ENCODE data around the gene CC2D2B. TPM values are rescaled to one million over a fixed set of nuclear protein-coding genes. Genes with fewer than 3 reads are reported as not detected.

Gene CC2D2B
- total RNA-seq, 1 donor from 2014 or later: 3.9 TPM

GRCh38 chr10:96017191-96017687 is 109.5 kb downstream of the CC2D2B start:
- no peaks in the 10 kb centered on the region for H3K27me3 ChIP-seq
- intact Hi-C loops (cut with DNase I): loop anchor here (2.0 kb wide), 1 partner anchor 276 kb away; no protein-coding TSS in a partner anchor
- H3K4me3 ChIP-seq: no peak overlapping the region
- no peak overlapping the region for H3K27ac ChIP-seq
- no peaks in the 10 kb centered on the region for H3K4me1 ChIP-seq
- no peak for DNase-seq (ENCODE audit: low spot score in 2 of 2)
- H3K36me3 ChIP-seq: no peaks in the 10 kb centered on the region
- peak; percentile 42 to 64 (median 62) for TF ChIP-seq CTCF (IDR thresholded peaks at IDR 0.05)
- H3K9me3 ChIP-seq: no peaks in the 10 kb centered on the region

DNA sequence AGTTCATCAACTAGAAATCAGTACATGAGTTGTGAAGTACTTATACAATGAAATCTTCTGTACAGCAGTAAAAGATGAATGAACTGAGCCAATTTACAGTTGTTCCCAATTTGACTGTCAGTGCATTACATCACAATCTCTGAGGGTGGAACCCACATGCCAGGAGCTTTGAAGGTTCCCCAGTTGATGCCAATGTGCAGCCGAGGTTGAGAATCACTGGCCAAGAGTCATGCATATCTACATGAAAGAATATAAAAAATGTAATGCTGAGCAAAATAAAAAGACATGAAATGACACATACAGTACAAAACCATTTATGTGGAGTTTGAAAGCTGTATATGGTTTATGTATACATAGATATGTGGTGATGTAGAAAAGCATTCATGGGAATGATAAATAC is 113.6 kb downstream of the CC2D2B start:
- no peaks in the 10 kb centered on the region for H3K36me3 ChIP-seq
- intact Hi-C loops (cut with DNase I): no loop called here
- no peak for TF ChIP-seq CTCF (IDR thresholded peaks at IDR 0.05)
- no peak overlapping the region for H3K4me3 ChIP-seq
- no peak for DNase-seq (ENCODE audit: low spot score in 2 of 2)
- no peak overlapping the region for H3K27ac ChIP-seq
- no peaks in the 10 kb centered on the region for H3K27me3 ChIP-seq
- H3K4me1 ChIP-seq: no peaks in the 10 kb centered on the region
- no peaks in the 10 kb centered on the region for H3K9me3 ChIP-seq

- Histone ChIP-seq H3K36me3 (no peaks in the 10 kb centered on the region), H3K27me3 (no peaks in the 10 kb centered on the region), H3K4me3 (no peak overlapping the region), H3K27ac (no peak overlapping the region), H3K9me3 (no peaks in the 10 kb centered on the region), H3K4me1 (no peaks in the 10 kb centered on the region)
- TF ChIP-seq CTCF (IDR thresholded peaks at IDR 0.05): no peak
- no peak for DNase-seq (ENCODE audit: low spot score in 2 of 2)
- intact Hi-C loops (cut with DNase I): no loop called here
These were observed 115.0 kb downstream of the CC2D2B start for GRCh38 chr10:96022739-96023138.

DNA sequence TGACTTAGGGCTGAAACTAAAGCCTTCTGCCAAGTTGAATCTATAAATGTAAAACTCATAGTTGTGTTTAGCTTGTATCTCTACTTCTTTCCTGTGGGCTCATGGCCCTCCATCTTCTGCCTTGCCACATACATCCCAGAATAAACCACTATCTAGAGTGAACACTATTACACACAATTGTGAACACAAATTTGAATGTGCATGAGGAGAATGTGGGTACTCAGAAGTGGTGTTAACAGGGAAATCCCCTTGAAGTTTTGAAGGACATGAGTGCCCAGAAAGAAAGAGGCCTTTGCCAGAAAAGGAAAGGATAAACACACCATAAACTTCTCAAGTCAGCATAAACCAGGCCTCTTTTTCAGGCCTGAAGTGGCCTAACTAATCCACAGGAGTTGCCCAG is 115.4 kb downstream of the CC2D2B start:
- H3K9me3 ChIP-seq: no peaks in the 10 kb centered on the region
- no peaks in the 10 kb centered on the region for H3K27me3 ChIP-seq
- TF ChIP-seq CTCF (IDR thresholded peaks at IDR 0.05): no peak
- intact Hi-C loops (cut with DNase I): no loop called here
- no peak overlapping the region for H3K4me3 ChIP-seq
- H3K4me1 ChIP-seq: no peaks in the 10 kb centered on the region
- H3K36me3 ChIP-seq: no peaks in the 10 kb centered on the region
- no peak for DNase-seq (ENCODE audit: low spot score in 2 of 2)
- H3K27ac ChIP-seq: no peak overlapping the region

GRCh38 chr10:96025566-96025965 is 117.8 kb downstream of the CC2D2B start:
- Histone ChIP-seq H3K36me3 (no peaks in the 10 kb centered on the region), H3K27me3 (no peaks in the 10 kb centered on the region), H3K4me3 (no peak overlapping the region), H3K4me1 (no peaks in the 10 kb centered on the region), H3K27ac (no peak overlapping the region), H3K9me3 (no peaks in the 10 kb centered on the region)
- no peak for TF ChIP-seq CTCF (IDR thresholded peaks at IDR 0.05)
- DNase-seq (ENCODE audit: low spot score in 2 of 2): no peak
- intact Hi-C loops (cut with DNase I): no loop called here

- no peak overlapping the region for H3K4me3 ChIP-seq
- DNase-seq (ENCODE audit: low spot score in 2 of 2): no peak
- H3K36me3 ChIP-seq: no peaks in the 10 kb centered on the region
- no peaks in the 10 kb centered on the region for H3K9me3 ChIP-seq
- H3K4me1 ChIP-seq: no peaks in the 10 kb centered on the region
- H3K27me3 ChIP-seq: no peaks in the 10 kb centered on the region
- intact Hi-C loops (cut with DNase I): no loop called here
- no peak for TF ChIP-seq CTCF (IDR thresholded peaks at IDR 0.05)
- no peak overlapping the region for H3K27ac ChIP-seq
These were observed 126.8 kb downstream of the CC2D2B start for GRCh38 chr10:96034625-96035024.

Measured in ascending aorta (tissue), 2 donors.